ENCODE results near the gene PRM3. TPM values are rescaled to one million over a fixed set of nuclear protein-coding genes. Genes with fewer than 3 reads are reported as not detected.

The PRM3 gene, protein sequence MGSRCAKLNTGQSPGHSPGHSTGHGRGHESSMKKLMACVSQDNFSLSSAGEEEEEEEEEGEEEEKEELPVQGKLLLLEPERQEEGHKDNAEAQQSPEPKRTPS
- total RNA-seq, result not detected

- no peak for DNase-seq (ENCODE audit: low read depth in 2 of 3, low spot score in 2 of 3)
Observed at GRCh38 chr16:11272921-11273720, at the start of gene PRM3. TSS of gene PRM3 (minus strand) at chr16:11273629. CDS start at chr16:11273595, 34 bp downstream.

- no peak for DNase-seq (ENCODE audit: low read depth in 2 of 3, low spot score in 2 of 3)
Observed at GRCh38 chr16:11322823-11323222, 49.4 kb upstream of the PRM3 start.

DNA sequence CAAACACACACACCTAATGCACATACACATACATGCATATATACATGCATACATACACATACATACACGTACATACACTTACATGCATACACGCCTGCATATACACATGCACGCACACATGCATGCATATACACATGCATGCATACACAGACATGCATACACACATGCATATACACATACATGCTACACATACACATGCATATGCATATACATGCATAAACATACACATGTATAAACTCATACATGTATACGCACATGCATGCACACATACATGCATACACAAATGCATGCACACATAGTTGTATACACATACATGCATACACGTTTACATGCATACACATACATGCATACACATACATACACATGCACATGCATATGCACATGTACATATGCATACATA, 48.2 kb upstream of the PRM3 start:
- no peak for DNase-seq (ENCODE audit: low read depth in 2 of 3, low spot score in 2 of 3)

DNA sequence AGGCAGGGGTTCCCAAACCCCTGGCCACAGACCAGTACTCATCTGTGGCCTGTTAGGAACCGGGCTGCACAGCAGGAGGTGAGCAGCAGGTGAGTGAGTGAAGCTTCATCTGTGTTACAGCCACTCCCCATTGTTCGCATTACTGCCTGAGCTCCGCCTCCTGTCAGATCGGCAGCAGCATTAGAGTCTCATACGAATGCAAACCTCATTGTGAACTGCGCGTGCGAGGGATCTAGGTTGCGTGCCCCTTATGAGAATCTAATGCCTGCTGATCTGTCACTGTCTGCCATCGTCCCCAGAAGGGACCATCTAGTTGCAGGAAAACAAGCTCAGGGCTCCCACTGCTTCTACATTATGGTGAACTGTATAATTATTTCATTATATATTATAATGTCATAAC, 46.7 kb upstream of the PRM3 start:
- no peak for DNase-seq (ENCODE audit: low read depth in 2 of 3, low spot score in 2 of 3)

- DNase-seq (ENCODE audit: low read depth in 2 of 3, low spot score in 2 of 3), result peak in 1 of 3 donors; percentile 53
Observed at GRCh38 chr16:11319529-11320146, 46.2 kb upstream of the PRM3 start.

- no peak for DNase-seq (ENCODE audit: low read depth in 2 of 3, low spot score in 2 of 3)
Observed at GRCh38 chr16:11318817-11319216, 45.4 kb upstream of the PRM3 start.

DNA sequence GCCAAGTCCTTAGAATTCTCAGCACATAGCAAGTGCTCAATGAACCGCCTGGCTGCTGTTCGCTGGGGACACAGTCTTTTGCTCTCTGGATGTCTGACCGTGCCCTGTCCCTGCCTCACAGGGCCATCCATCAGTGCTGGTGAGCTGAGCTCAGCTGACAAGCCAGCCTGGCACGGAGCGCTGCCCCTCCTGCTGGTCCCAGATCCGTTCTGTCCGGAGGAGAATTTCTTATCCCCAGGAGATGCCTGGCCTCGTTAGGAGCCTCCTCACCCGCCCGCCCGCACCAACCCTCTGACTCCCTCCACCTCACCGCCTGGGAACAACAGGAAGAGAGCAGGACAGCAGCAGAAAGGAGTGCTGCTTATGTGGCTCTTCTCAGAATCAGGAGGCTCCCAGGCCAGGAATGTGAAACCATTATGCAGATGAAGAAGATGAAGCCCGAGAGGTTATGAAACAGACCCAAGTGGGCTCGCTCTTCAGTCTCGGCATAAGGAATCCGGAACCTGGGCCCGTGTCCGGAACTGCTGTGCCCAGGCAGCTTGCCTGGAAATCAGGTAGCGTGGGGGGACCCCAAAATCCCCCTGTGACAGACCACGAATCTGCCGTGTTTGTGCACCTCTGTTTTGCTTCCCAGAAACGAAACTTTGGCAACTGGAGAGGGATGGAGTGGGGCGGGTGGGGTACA, 43.0 kb upstream of the PRM3 start:
- no peak for DNase-seq (ENCODE audit: low read depth in 2 of 3, low spot score in 2 of 3)

DNA sequence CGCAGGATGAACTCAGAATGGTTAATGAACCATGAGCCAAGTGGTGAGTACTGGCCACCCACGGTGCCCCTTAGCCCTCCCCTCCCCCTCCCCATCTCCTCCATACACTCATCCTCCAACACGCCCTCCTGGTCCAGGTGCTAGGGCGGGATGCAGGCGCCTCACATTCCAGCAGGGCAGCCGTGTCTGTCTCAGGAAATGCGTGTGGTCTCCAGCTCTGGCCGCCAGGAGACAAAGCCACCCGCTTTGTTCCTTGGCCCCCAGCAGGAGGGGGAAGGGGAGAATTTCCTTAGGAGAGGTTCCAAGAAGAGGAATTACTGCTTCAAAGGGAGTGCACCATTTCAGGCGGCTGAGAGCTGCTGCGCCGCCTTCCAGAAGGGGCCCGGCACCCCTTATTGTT, 42.1 kb upstream of the PRM3 start:
- DNase-seq (ENCODE audit: low read depth in 2 of 3, low spot score in 2 of 3), result no peak

DNA sequence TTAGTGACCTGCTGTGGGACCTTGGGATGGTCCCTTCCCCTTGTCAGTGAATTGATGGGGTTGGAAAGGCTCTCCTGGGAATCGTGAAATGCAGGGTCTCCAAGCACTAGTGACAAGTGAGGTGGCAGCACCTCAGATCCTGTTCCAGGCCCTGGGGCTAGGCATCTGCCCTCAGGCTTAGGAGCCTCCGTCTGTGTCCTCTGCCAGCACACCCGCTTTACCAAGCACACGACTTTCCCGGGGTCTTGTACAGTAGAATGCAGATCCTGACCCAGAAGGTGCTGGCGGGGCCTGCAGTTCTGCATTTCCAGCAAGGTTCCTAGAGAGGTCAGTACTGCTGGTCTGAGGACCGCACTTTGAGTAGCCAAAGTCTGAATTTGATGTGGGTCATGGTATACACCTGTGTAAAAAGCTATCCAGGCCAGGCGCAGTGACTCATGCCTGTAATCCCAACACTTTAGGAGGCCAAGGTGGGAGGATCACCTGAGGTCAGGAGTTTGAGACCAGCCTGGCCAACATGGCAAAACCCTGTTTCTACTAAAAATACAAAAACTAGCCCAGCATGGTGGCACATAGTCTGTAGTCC, 41.0 kb upstream of the PRM3 start:
- no peak for DNase-seq (ENCODE audit: low read depth in 2 of 3, low spot score in 2 of 3)

GRCh38 chr16:11313493-11314308, 40.3 kb upstream of the PRM3 start:
- DNase-seq (ENCODE audit: low read depth in 2 of 3, low spot score in 2 of 3), result no peak

DNA sequence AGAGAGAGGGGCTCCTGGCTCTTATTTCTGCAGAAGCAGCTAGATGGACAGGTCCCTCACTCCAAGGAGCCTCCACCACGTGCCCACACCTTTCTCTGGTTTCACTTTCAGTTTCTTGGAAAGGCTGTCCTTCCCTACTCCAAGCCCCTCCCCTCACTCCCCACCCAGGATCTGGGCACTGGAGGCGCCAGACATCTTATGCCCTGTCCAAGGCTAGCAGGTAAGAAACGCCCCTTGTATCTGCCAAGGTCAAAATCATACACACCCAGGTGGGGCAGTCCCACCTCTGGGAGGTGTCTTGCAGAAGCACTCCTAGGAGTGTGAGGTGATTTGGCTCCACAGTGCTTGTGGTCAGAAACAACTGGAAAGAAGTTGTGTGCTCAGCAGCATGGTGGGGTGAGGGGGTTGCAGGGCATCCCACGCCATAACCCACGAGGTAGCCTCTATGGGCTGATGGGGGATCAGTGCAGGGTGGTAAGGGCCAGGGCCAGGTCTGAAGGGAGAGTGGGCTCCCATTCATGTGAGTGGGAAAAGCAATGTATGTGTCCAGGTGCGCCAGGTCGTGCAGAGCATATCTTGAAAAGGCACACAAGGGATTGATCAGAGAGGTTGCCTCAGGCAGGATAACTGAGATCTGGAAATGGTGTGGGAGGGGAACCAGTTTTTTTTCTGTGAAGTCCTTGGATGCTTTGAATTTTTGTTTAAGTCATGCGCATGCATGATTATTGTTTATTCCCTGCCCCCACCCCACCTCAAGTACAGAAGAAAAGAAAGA, 39.5 kb upstream of the PRM3 start:
- peak in 2 of 3 donors; percentile 44 to 47 for DNase-seq (ENCODE audit: low read depth in 2 of 3, low spot score in 2 of 3)

- DNase-seq (ENCODE audit: low read depth in 2 of 3, low spot score in 2 of 3), result peak in 2 of 3 donors; percentile 75 to 91
Observed at GRCh38 chr16:11310997-11311561, 37.6 kb upstream of the PRM3 start.

DNA sequence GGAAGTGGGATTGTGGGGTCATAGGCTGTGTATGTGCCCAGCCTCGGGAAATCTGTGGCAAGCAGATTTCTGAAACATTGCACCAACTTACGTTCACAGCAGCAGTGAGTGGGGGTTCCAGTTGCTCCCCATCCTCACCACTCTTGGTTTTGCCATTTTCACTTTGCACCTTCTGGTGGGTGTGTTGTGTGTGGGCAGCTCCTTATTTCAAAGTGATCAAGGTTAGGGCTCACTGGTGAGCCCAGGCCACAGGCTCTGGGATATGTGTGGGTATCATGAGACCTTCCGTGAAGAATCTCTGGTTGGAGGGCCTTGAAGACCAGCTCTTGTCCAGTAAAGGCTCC, 37.2 kb upstream of the PRM3 start:
- DNase-seq (ENCODE audit: low read depth in 2 of 3, low spot score in 2 of 3), result no peak

- DNase-seq (ENCODE audit: low read depth in 2 of 3, low spot score in 2 of 3), result no peak
Observed at GRCh38 chr16:11309895-11310633, 36.6 kb upstream of the PRM3 start.

DNA sequence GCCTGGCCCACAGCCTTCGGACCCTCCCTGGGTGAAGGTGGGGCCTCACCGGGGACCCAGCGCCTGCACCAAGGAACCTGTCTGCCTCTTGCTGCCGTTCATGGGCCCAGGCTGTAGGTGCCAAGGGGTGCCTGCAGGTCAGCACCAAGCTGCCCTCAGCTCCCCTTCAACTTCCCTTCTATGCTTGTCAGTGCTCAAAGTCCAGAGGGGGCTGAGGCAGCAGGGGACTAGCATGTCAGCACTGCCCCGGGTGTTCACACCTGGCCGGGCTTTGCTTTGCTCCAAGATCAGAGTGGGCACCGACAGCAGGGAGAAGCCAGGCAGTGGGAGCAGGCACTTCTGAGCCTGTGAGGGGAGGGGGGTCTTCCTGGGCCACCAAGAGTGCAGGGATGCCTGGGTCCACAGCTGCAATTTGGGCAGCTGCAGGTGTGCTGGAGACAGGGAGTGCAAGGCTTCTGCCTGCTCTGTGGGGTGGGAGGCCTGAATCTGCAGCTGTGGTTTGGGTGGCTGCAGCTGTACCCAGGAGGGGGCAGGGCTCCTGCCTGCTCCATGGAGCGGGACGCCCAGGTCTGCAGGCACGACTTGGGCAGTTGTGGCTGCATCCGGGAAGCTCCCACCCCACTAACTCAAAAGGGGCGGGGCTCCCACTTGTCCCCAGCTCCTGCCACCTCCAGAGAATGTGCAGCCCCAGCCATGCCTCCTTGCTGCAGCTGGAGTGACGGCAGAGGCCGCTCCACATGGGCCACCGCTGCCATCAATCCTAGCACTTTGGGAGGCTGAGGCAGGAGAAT, 35.3 kb upstream of the PRM3 start:
- DNase-seq (ENCODE audit: low read depth in 2 of 3, low spot score in 2 of 3), result no peak

DNA sequence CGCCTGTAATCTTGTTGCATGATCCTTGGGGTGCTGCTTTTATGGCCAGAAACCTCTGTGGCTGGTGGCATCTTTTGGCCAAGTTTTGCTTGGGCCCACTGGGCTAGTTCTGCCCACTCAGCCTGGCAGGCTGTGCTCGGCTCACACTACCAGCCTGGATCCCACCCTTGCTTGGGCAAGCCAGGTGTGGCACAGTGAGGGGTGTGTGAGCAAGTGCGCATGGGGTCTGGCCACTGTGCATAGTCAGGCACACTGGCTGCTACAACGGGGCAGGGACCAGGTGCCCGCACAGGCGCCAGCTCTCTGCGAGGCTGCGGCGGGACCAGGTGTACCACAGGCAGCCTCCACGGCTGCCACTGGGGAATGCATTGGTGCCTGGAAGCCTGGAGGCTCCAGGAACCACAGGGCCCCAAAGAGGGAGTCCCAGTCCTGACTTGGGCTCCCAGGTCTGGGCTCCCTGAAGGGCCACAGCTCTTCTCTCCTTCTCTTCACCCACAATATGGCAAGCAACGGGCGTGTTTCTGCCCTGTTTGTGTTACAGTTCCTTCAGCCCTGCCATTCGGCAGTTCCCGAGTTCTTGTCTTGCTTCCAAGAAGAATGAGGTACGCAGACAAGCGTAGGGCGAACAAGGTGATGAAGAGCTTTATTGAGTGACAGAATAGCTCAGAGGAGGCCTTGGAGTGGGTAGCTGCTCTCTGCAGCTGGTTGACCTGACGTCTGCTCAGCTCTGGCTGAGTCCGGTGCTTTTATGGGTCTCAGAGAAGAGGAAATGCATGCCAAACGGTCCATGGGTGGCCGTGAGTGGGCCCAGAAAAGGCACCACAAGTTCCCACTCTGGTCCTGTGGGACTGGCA, 34.4 kb upstream of the PRM3 start:
- DNase-seq (ENCODE audit: low read depth in 2 of 3, low spot score in 2 of 3), result no peak

Data from hematopoietic multipotent progenitor cell (in vitro differentiated cells).